ENCODE results near the gene WSCD1.

Gene WSCD1

GRCh38 chr17:6102615-6103014 lies 32.4 kb downstream of the WSCD1 start:
- TF ChIP-seq KLF10 (tag by site-specific recombination; IDR thresholded peaks at IDR 0.05) (no peak), TCF7L2 (IDR thresholded peaks at IDR 0.05; ENCODE audit: borderline replicate concordance, low read depth, low read length) (no peak), ZNF416 (tag by site-specific recombination; IDR thresholded peaks at IDR 0.05) (no peak), ZNF37A (tag by site-specific recombination; IDR thresholded peaks at IDR 0.05) (no peak), GLI2 (tag by site-specific recombination; IDR thresholded peaks at IDR 0.05; ENCODE audit: borderline replicate concordance, low read depth) (no peak)
- Histone ChIP-seq H3K36me3 (ENCODE audit: control insufficient read depth in 2 of 2, insufficient read depth in 1 of 2, low read length in 2 of 2) (peaks cover 0 to 3% of the 10 kb centered on the region in 2 experiments; a peak in 1 of 3 replicates), H3K4me1 (ENCODE audit: control insufficient read depth, insufficient read depth, low read length) (no peaks in the 10 kb centered on the region), H3K4me3 (ENCODE audit: low read depth, low read length) (no peak overlapping the region), H3K9me3 (ENCODE audit: control insufficient read depth, insufficient read depth, low read depth, low read length) (no peaks in the 10 kb centered on the region), H3K27ac (ENCODE audit: extremely low read depth, low read depth, low read length) (no peak overlapping the region)
- ChIA-PET POLR2A (no interaction called here), CTCF (no interaction called here)

- Histone ChIP-seq H3K27ac (ENCODE audit: extremely low read depth, low read depth, low read length) (no peak overlapping the region), H3K9me3 (ENCODE audit: control insufficient read depth, insufficient read depth, low read depth, low read length) (no peaks in the 10 kb centered on the region), H3K36me3 (ENCODE audit: control insufficient read depth in 2 of 2, insufficient read depth in 1 of 2, low read length in 2 of 2) (no peaks in the 10 kb centered on the region), H3K4me3 (ENCODE audit: low read depth, low read length) (no peak overlapping the region), H3K4me1 (ENCODE audit: control insufficient read depth, insufficient read depth, low read length) (no peaks in the 10 kb centered on the region)
- CTCF ChIA-PET, result no interaction called here
- POLR2A ChIA-PET, result no interaction called here
- TF ChIP-seq OSR2 (tag by site-specific recombination; IDR thresholded peaks at IDR 0.05) (no peak), MYNN (tag by site-specific recombination; IDR thresholded peaks at IDR 0.05; ENCODE audit: borderline replicate concordance) (no peak), ZNF529 (tag by site-specific recombination; IDR thresholded peaks at IDR 0.05; ENCODE audit: insufficient replicate concordance) (no peak), ZNF184 (tag by site-specific recombination; IDR thresholded peaks at IDR 0.05) (no peak), ZNF398 (tag by site-specific recombination; IDR thresholded peaks at IDR 0.05) (no peak), HOXA7 (CRISPR knock-in tag; IDR thresholded peaks at IDR 0.05; ENCODE audit: borderline replicate concordance) (no peak), ZNF664 (tag by site-specific recombination; IDR thresholded peaks at IDR 0.05) (no peak), ZNF561 (tag by site-specific recombination; IDR thresholded peaks at IDR 0.05; ENCODE audit: borderline replicate concordance) (no peak), ZNF513 (tag by site-specific recombination; IDR thresholded peaks at IDR 0.05) (no peak), ZNF23 (tag by site-specific recombination; IDR thresholded peaks at IDR 0.05; ENCODE audit: borderline replicate concordance) (no peak), ZNF548 (tag by site-specific recombination; IDR thresholded peaks at IDR 0.05) (no peak), REST (tag by site-specific recombination; IDR thresholded peaks at IDR 0.05) (no peak), ZNF394 (tag by site-specific recombination; IDR thresholded peaks at IDR 0.05; ENCODE audit: borderline replicate concordance) (no peak), ZNF324 (tag by site-specific recombination; IDR thresholded peaks at IDR 0.05) (no peak), ZNF830 (tag by site-specific recombination; IDR thresholded peaks at IDR 0.05; ENCODE audit: low read depth) (no peak)
Observed at GRCh38 chr17:6104956-6105648, 34.9 kb downstream of the WSCD1 start.

All from HEK293 (cell line).